Gastrocnemius medialis (tissue), 4 donors: Measurements from ENCODE around the gene CENPP.

Experiments
- POLR2A ChIP-seq, 2 donors: fragments of 450-650 bp; IDR thresholded peaks; one replicate each; pipeline ENCODE4 v1.6.1; 2017; ENCODE audit warnings: antibody characterized with exemption in 2 of 2, mild to moderate bottlenecking in 2 of 2, moderate library complexity in 2 of 2
- TF ChIP-seq, protein P1 (sequence below), 5 experiments: fragments of 450-650 bp in 3 of 5; fragments of 200-600 bp in 2 of 5; sonication (generic) in 2 of 5; IDR thresholded peaks in 4 of 5; conservative IDR thresholded peaks in 1 of 5; 1 replicate in 4 of 5; 2 replicates in 1 of 5; pipeline ENCODE4 v1.5.1; 2016 to 2019; ENCODE audit warnings: antibody characterized with exemption in 5 of 5, mild to moderate bottlenecking in 3 of 5, moderate library complexity in 3 of 5

GRCh38 chr9:92639791-92640271 lies 314.1 kb downstream of the CENPP start:
- TF ChIP-seq, protein P1, sequence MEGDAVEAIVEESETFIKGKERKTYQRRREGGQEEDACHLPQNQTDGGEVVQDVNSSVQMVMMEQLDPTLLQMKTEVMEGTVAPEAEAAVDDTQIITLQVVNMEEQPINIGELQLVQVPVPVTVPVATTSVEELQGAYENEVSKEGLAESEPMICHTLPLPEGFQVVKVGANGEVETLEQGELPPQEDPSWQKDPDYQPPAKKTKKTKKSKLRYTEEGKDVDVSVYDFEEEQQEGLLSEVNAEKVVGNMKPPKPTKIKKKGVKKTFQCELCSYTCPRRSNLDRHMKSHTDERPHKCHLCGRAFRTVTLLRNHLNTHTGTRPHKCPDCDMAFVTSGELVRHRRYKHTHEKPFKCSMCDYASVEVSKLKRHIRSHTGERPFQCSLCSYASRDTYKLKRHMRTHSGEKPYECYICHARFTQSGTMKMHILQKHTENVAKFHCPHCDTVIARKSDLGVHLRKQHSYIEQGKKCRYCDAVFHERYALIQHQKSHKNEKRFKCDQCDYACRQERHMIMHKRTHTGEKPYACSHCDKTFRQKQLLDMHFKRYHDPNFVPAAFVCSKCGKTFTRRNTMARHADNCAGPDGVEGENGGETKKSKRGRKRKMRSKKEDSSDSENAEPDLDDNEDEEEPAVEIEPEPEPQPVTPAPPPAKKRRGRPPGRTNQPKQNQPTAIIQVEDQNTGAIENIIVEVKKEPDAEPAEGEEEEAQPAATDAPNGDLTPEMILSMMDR (IDR thresholded peaks at IDR 0.05 in 4 of 5, conservative IDR thresholded peaks at IDR 0.05 in 1 of 5): no peak
- TF ChIP-seq POLR2A (IDR thresholded peaks at IDR 0.05): no peak
